ENCODE results near the gene ADGRD1. TPM values are rescaled to one million over a fixed set of nuclear protein-coding genes. Genes with fewer than 3 reads are reported as not detected.
A peak's percentile ranks its signal among the peaks of the same experiment; 100 is the strongest.

The ADGRD1 gene
- total and polyA plus RNA-seq, 8 donors = 1.4 to 7.3 (median 5.2) TPM

- DNase-seq (no peak), FAIRE-seq (no peak), ATAC-seq (peak in 1 of 4 donors; percentile 25)
- Histone ChIP-seq H3K9me3 (no peaks in the 10 kb centered on the region), H3K4me1 (no peaks in the 10 kb centered on the region), H3K4me3 (no peak overlapping the region), H3K27ac (no peak overlapping the region), H3K36me3 (no peaks in the 10 kb centered on the region), H3K27me3 (no peaks in the 10 kb centered on the region)
- TF ChIP-seq CTCF (IDR thresholded peaks at IDR 0.05) = no peak
- intact Hi-C loops (cut with DNase I) = no loop called here
- WGBS, 2 donors = 82 to 84% methylated on average over 7 of the region's 7 CpGs
Observed at GRCh38 chr12:130945786-130946492, 7.8 kb upstream of the ADGRD1 start.

DNA sequence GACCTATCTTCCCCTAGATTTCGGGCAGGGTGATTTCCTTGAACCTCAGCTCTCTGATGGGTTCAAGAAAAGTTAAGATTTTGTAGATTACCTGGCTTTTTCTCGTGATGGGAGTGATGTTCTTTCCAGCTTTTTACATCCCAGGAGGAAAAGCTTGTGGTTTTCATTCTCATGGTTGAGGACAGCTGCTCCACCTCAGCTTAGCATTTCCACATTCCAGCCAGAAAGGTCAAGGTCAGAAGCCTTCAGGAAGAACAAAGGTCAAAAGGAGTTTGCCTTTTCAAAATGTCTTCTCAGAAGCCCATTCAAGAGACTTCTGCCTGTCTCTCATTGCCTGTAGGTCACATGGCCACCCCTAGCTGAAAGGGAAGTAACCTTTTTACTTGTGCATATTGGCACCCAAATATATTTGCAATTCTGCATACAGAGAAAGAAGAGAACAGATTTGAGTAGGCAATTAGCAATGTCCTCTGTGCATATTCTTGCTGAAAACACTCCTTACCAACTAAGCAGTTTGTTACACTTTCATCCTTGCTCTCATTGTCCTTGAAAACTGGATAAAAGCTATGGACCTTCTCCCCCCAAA is 6.6 kb upstream of the ADGRD1 start:
- no peak for FAIRE-seq
- DNase-seq = no peak
- H3K27ac ChIP-seq = no peak overlapping the region
- no peaks in the 10 kb centered on the region for H3K36me3 ChIP-seq
- H3K4me3 ChIP-seq = no peak overlapping the region
- TF ChIP-seq CTCF (IDR thresholded peaks at IDR 0.05) = no peak
- no peaks in the 10 kb centered on the region for H3K27me3 ChIP-seq
- no peaks in the 10 kb centered on the region for H3K4me1 ChIP-seq
- H3K9me3 ChIP-seq = no peaks in the 10 kb centered on the region
- intact Hi-C loops (cut with DNase I) = no loop called here
- no peak for ATAC-seq
- WGBS, 2 donors = 78 to 82% methylated on average over 2 of the region's 2 CpGs

GRCh38 chr12:130948136-130948535 is 5.6 kb upstream of the ADGRD1 start:
- Histone ChIP-seq H3K27me3 (no peaks in the 10 kb centered on the region), H3K27ac (no peak overlapping the region), H3K4me3 (no peak overlapping the region), H3K9me3 (no peaks in the 10 kb centered on the region), H3K4me1 (no peaks in the 10 kb centered on the region), H3K36me3 (no peaks in the 10 kb centered on the region)
- DNase-seq = peak in 3 of 6 donors; percentile 48 to 55 (median 52)
- FAIRE-seq = no peak
- WGBS, 2 donors = 44 to 53% methylated on average over 10 of the region's 10 CpGs
- no peak for TF ChIP-seq CTCF (IDR thresholded peaks at IDR 0.05)
- peak; percentile 44 to 93 (median 78) for ATAC-seq
- intact Hi-C loops (cut with DNase I) = no loop called here

GRCh38 chr12:130948751-130949150 is 5.0 kb upstream of the ADGRD1 start:
- ATAC-seq (no peak), FAIRE-seq (no peak), DNase-seq (no peak)
- TF ChIP-seq CTCF (IDR thresholded peaks at IDR 0.05) = no peak
- H3K4me1 ChIP-seq = peaks cover 0 to 4% (median 0%) of the 10 kb centered on the region in 3 donors
- 90 to 97% methylated on average over 10 of the region's 10 CpGs for WGBS, 2 donors
- no peaks in the 10 kb centered on the region for H3K36me3 ChIP-seq
- intact Hi-C loops (cut with DNase I) = no loop called here
- no peaks in the 10 kb centered on the region for H3K9me3 ChIP-seq
- H3K27me3 ChIP-seq = no peaks in the 10 kb centered on the region
- no peak overlapping the region for H3K4me3 ChIP-seq
- no peak overlapping the region for H3K27ac ChIP-seq

GRCh38 chr12:130949806-130950205 is 3.9 kb upstream of the ADGRD1 start:
- intact Hi-C loops (cut with DNase I) = no loop called here
- Histone ChIP-seq H3K4me1 (peaks cover 0 to 4% (median 0%) of the 10 kb centered on the region in 3 donors), H3K27ac (no peak overlapping the region), H3K36me3 (no peaks in the 10 kb centered on the region), H3K9me3 (no peaks in the 10 kb centered on the region), H3K27me3 (no peaks in the 10 kb centered on the region), H3K4me3 (no peak overlapping the region)
- no peak for FAIRE-seq
- DNase-seq = no peak
- no peak for TF ChIP-seq CTCF (IDR thresholded peaks at IDR 0.05)
- 89 to 93% methylated on average over 11 of the region's 11 CpGs for WGBS, 2 donors
- ATAC-seq = no peak

Data from pancreas (tissue), 10 donors.